Right cardiac atrium (tissue), 5 donors: ENCODE measurements around the gene CPLX1. TPM values are rescaled to one million over a fixed set of nuclear protein-coding genes. Genes with fewer than 3 reads are reported as not detected.
"Not testable (repeated sequence)": the region's sequence is repeated elsewhere in the genome, so short reads cannot be mapped to it uniquely, and the experiment has no call there.

Experiments used
- ATAC-seq, 2 donors: fragments of 200-7000 bp; cut with Tn5 transposase; one replicate each; pipeline versions ENCODE4 v1.8.0 to v1.9.1; 2020; ENCODE audit warnings: moderate library complexity in 2 of 2, mild to moderate bottlenecking in 1 of 2
- DNase-seq, 3 donors: peaks; one replicate each; pipeline ENCODE4 v3.0.0-alpha.2; 2020
- H3K27ac ChIP-seq: one replicate; pipeline ENCODE4 v1.5.1; 2013; ENCODE audit warnings: mild to moderate bottlenecking, low read length, control low read depth, moderate library complexity
- H3K27me3 ChIP-seq: one replicate; pipeline ENCODE4 v1.6.1; 2013; ENCODE audit not compliant: control insufficient read depth, insufficient read depth
- H3K4me1 ChIP-seq: one replicate; pipeline ENCODE4 v1.6.1; 2013; ENCODE audit warnings: low read length; ENCODE audit not compliant: control insufficient read depth, insufficient read depth
- H3K4me3 ChIP-seq: one replicate; pipeline ENCODE4 v1.5.1; 2013; ENCODE audit warnings: low read length, control low read depth
- H3K9me3 ChIP-seq: one replicate; pipeline ENCODE4 v1.6.1; 2013; ENCODE audit warnings: low read length; ENCODE audit not compliant: control insufficient read depth
- WGBS: extraction: QIAGEN DNeasy Blood & Tissue Kit; methylation state at CpG from one replicate; pipeline ENCODE4 v1.1.7; 2013; 5-methylcytosine and 5-hydroxymethylcytosine counted together
- intact Hi-C, 4 donors: fragments of 100-400 bp; cut with DNase I; formaldehyde crosslinking; loops; one replicate each; pipeline versions ENCODE4 v1.11.0 to v1.14.0; 2022 to 2023
- polyA plus RNA-seq: library from polyadenylated mRNA; stranded (reverse); fragments of 200-250 nt; gene quantifications from one replicate; pipeline ENCODE4 v1.2.3, GENCODE V29; 2013
- total RNA-seq, 4 donors: library from RNA; stranded (reverse); fragmentation: NEBNext Ultra II Directional; extraction: Animal tissue kit (Norgen Biotek cat#: 25700); gene quantifications; one replicate each; pipeline ENCODE4 v1.2.1, GENCODE V29; 2021
- donor health status: healthy with polysubstance abuse.
- donor health status: DM: no; HTN: yes; CAD: no.
- donor health status: DM: no; HTN: no; CAD: no.
- donor health status: DM: no; HTN: yes; CAD: no; lungs with severe emphysema.
- donor health status: DM: yes; HTN: yes; CAD: no.

The CPLX1 gene
- total and polyA plus RNA-seq, 5 donors, result 2.1 to 9.3 (median 5.4) TPM

DNA sequence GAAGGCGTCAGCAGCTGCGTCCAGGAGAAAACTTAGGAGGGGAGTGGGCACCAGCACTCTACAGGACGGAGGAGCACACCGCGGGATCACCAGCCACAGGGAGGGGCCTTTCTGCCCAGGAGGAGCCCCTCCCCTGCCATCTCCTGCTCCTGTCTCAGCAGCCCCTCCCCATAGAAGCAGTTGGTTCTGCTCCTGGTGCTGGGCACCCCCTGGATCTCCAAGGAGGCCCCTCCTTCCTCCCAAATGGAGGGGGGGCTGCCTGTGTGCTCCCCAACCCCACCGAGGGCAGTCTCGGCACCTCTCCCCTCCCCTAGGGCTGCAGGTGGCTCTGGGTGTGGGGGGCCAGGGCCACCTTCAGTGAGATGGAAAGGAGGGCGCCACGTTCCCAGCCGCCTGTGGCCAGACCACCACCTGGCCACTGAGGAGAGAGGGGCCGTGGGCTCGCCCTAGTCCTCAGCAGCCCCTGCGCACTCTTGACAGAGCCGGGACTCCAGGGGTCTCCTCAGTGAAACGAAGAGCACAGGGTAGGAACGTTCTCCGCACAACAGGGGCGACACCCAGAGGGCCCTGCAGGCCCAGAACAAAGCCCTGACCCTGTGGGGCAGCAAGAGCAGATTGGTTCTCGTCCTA lies 37.8 kb downstream of the CPLX1 start:
- no peaks in the 10 kb centered on the region for H3K27me3 ChIP-seq

DNA sequence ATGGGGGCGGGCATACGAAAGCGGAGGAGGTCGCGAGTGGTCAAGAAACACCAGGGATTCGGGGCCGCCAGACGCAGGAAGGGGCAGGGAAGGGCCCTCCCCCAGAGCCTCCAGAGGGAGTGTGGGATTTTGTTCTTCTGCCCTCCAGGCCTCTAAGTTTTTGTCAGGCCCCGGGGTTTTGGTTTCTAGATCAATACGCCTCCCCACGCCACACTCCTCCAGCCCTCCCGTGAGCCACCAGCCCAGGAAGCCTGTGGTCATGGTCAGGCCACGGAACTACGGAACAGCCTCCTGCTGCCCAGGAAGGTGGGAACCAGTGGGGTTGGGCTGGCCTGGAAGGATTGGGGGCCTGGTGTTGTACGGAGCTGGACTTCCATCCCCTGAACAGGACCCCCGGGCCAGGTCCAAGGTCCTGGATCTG lies 38.4 kb downstream of the CPLX1 start:
- H3K27me3 ChIP-seq, result no peaks in the 10 kb centered on the region
- WGBS, result 71% methylated on average over 16 of the region's 16 CpGs
- H3K27ac ChIP-seq, result no peak overlapping the region
- DNase-seq (no peak), ATAC-seq (no peak)
- no peaks in the 10 kb centered on the region for H3K4me1 ChIP-seq
- no peak overlapping the region for H3K4me3 ChIP-seq
- intact Hi-C loops, result no loop called here
- no peaks in the 10 kb centered on the region for H3K9me3 ChIP-seq

More for the DNA sequence above, 37.8 kb downstream of the CPLX1 start:
- Histone ChIP-seq H3K4me1 (no peaks in the 10 kb centered on the region), H3K4me3 (no peak overlapping the region), H3K27ac (no peak overlapping the region), H3K9me3 (no peaks in the 10 kb centered on the region)
- ATAC-seq (no peak), DNase-seq (no peak)
- WGBS, result 84% methylated on average over 19 of the region's 19 CpGs
- intact Hi-C loops, result no loop called here

DNA sequence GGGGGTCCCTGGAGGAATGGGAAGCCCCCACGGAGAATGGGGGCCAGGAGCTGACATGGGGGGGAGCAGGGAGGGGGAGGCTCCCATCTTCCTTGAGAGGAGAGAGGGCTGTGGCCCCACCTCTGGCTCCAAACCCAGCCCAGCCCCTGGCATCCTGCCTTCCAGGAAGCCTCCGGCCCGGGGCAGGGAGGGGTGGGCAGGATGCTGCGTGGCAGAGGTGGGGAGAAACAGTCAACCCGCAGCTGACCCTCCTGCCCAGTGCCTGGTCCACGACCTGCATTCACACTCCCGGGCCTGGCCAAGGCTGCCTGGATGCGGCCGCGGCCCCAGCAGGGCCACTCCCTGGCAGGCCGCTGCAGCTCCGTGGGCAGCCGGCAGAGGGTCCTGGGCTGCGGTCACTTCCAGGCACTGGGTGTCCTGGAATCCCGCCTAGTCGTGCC lies 39.0 kb downstream of the CPLX1 start:
- DNase-seq (peak in 1 of 3 donors; percentile 78), ATAC-seq (no peak)
- intact Hi-C loops, result no loop called here
- no peaks in the 10 kb centered on the region for H3K27me3 ChIP-seq
- no peaks in the 10 kb centered on the region for H3K9me3 ChIP-seq
- peak overlapping the region; percentile 34 for H3K4me3 ChIP-seq
- H3K27ac ChIP-seq, result no peak overlapping the region
- WGBS, result 25% methylated on average over 16 of the region's 16 CpGs
- no peaks in the 10 kb centered on the region for H3K4me1 ChIP-seq

DNA sequence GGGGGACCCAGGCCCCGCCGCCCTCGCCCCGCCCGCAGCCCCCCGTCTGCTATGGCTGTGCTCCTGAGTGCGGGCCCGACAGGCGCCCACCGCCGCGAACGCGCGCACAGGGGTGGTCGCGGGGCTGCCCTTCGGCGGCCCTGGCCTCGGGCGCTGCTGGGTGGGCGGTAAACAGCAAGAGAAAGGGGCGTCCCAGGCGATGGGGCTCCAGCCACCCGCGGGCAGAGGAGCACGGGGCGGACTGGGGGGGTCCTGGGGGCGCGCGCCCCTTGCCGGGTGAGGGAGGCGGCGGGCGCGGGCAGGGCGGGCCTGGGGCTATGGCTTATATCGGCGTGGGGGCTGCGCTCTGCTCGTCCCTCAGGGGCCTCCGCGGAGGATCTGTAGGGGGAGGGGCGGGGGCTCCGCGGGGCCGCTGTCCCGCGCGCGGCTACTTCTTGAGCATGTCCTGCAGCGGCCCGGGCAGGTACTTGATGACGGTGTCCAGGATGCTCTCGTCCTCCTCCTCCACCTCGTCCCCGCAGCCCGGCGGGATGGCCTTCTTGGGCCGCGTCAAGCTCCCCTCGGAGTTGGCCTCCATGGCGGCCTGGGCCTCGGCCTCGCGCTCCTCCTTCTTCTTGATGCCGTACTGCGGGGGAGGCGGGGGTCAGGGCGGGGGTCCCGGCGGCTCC lies 39.7 kb downstream of the CPLX1 start:
- H3K9me3 ChIP-seq, result no peaks in the 10 kb centered on the region
- no peak overlapping the region for H3K27ac ChIP-seq
- WGBS, result 2% methylated on average over 72 of the region's 72 CpGs
- no peaks in the 10 kb centered on the region for H3K4me1 ChIP-seq
- DNase-seq (peak in 1 of 3 donors; percentile 60), ATAC-seq (no peak)
- no peaks in the 10 kb centered on the region for H3K27me3 ChIP-seq
- H3K4me3 ChIP-seq, result peak overlapping the region; percentile 34
- intact Hi-C loops, result no loop called here

DNA sequence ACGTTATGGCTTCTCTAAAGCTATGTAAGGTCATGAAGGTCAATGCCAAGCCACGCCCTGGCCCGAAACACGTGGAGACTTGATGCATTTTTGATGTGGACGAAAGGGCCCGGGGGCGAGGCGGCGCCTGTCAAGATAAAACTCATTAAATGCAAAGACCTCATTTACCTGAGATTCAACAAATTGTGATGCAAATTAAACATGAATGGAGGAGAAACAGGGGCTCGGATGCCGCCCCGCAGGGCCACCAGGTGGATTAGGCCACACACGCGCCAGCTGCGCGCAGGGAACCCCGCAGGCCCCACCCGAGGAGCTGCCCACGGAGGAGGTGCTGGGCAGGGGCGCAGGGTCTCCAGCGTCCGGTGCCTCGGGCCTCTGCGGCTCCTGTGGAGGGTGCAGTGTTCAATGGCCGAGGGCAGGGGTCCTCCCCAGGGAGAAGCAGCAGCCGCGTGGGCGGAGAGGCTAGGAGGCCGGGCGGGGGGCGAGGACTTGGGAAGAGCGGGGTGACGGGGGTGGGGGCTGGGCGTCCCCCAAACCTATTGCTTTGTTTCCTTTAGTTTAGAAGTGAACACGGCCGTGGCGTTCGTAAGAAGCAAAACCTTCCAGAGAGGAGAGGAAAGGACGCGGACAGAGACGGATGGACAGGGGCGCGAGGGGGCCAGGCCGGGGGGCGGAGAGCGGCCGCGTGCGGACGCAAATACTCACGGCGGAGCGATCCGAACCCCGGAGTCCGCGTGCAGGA lies 40.4 kb downstream of the CPLX1 start:
- DNase-seq (peak in 1 of 3 donors; percentile 52), ATAC-seq (no peak)
- 13% methylated on average over 57 of the region's 57 CpGs for WGBS
- Histone ChIP-seq H3K27ac (no peak overlapping the region), H3K9me3 (no peaks in the 10 kb centered on the region), H3K27me3 (no peaks in the 10 kb centered on the region), H3K4me1 (no peaks in the 10 kb centered on the region), H3K4me3 (peak overlapping the region; percentile 34)
- intact Hi-C loops, result no loop called here

DNA sequence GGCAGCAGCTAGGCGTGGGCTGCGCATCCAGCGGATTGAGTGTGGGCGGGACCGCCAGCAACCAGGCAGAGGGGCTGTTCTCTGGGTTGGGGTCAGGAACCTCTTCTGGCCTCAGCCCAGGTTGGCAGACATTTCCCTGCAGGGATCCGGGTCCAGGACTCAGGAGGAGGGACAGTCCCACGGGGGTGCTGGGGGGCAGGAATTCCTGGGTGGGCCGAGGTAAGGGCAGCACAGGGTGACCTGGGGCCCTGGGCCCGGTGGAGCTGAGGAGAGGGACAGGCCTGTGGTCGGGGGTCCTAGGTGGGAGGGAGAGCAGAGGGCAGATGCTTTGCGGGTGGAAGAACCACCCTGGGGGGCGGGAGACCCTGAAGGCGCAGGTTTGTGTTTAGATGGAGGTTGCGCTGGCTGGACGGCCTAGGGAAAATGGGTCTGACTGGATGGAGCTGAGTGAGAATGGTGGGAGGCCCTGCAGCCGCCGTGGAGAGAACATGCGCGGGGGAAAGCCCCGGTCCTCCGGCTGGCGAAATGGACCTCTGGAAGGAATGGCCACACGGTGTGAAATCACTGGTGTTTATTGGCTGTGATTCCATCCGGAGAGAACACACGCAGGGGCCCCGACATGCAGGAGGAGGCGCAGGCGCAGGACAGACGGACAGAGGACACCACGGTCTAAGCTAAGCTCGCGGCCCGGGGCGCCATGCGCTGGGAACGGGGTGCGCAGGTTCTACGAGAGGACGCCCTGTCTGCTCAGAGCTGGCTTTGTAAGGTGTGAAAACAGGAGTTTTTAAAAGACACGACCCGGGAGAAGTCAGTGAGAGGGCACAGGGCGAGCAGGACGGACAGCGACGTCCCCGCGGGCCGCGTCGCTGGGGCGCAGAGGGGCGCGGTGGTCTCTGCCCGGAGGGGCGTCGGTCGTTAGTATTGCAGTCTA lies 41.3 kb downstream of the CPLX1 start:
- ATAC-seq (no peak), DNase-seq (no peak)
- H3K27ac ChIP-seq, result no peak overlapping the region
- H3K9me3 ChIP-seq, result no peaks in the 10 kb centered on the region
- peaks cover 4% of the 10 kb centered on the region for H3K4me1 ChIP-seq
- no peak overlapping the region for H3K4me3 ChIP-seq
- no peaks in the 10 kb centered on the region for H3K27me3 ChIP-seq
- intact Hi-C loops, result no loop called here
- WGBS, result 63% methylated on average over 57 of the region's 57 CpGs

DNA sequence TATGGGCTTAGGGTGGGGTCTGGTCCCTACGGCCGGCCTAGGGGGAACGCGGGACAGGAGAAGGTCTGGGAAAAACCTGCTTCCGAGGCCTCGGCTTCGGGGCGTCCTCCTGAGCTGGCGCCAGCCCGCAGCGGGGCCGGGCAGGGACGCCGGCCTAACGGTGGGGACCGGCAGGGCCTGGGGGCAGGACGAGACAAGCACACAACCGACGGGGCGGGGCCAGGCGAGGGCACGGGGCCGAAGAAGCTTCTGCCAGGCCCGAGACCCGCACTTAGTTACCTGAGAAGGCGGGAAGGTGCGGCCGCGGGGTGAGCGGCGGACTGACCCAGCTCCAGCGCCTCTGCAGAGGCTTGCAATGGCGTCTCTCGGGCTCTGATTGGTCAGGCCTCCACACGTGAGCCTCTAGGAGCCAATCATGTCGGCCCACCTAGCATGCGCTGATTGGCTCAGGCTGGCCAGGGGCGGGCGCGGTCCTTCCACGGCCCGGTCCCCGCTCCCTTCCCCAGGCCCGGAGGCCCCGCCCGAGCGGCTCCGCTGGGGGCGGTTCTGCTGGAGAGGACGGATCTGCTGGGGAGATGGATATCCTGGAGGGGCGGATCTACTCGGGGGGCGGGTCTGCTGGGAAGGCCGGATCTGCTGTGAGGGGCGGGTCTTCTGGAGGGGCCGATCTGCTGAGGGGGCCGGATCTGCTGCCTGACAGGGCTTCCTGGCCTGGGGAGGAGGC lies 44.3 kb downstream of the CPLX1 start:
- under 1% methylated on average over 57 of the region's 57 CpGs for WGBS
- ATAC-seq, result peak; percentile 97 to 98
- H3K4me1 ChIP-seq, result peaks cover 7% of the 10 kb centered on the region
- no peaks in the 10 kb centered on the region for H3K27me3 ChIP-seq
- DNase-seq, result peak; percentile 99 to 100 (median 100)
- H3K4me3 ChIP-seq, result peak overlapping the region; percentile 58
- no peaks in the 10 kb centered on the region for H3K9me3 ChIP-seq
- H3K27ac ChIP-seq, result peak overlapping the region; percentile 93
- intact Hi-C loops, result no loop called here

DNA sequence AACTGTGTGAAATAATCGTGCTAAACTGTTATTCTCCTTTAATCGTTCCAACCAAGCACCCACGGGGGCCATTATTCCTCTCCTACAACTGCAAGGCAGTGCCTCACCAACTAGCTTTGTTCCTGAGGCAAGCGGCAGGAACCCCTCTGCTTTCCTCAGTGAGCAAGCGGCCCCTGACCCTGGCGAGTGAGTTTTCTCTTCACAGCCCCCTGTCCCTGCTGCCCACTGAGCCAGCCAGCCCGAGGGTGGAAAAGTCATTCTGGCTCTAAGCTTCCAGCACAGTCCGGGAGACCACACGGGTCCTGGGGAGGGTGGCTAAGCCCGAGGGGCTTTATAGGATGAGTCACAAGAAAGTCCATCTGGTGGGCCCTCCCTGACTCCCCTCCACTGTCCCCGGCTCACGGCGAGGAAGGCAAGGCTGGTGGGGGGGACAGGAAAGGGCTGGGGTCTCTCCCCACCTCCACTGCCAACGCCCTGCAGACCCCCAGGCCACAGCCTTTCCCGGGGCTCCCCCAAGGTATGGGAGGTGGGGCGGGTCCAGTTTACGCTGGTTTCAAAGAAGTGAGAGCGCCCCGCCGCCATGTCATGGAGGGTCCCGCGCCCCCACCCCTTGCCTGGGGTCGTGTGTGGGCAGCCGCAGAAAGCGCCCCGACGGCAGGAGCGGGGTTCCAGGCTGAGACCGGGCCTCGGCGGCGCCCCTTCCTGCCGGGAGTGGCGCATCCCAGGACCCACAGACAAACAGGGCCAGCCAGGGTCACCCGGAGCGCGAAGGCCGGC lies 45.0 kb downstream of the CPLX1 start:
- DNase-seq (no peak), ATAC-seq (peak in 1 of 2 donors; percentile 8)
- Histone ChIP-seq H3K4me1 (peaks cover 7% of the 10 kb centered on the region), H3K9me3 (no peaks in the 10 kb centered on the region), H3K27me3 (no peaks in the 10 kb centered on the region), H3K27ac (peak overlapping the region; percentile 65), H3K4me3 (peak overlapping the region; percentile 58)
- intact Hi-C loops, result no loop called here
- 2% methylated on average over 38 of the region's 38 CpGs for WGBS

DNA sequence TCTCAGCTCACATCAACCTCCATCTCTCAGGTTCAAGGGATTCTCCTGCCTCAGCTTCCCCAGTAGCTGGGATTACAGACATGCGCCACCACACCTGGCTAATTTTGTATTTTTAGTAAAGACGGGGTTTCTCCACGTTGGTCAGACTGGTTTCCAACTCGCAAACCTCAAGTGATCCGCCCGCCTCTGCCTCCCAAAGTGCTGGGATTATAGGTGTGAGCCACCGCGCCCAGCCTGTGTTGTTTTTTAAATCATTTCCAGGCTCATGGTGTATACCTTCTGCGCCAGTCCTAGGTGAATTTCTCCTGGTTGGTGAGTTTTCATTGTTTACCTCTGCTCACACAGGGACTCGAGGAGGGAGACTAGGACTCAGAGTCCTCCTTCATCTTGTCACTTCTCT lies 45.7 kb downstream of the CPLX1 start:
- ATAC-seq, H3K27ac ChIP-seq, intact Hi-C loops, H3K27me3 ChIP-seq, H3K4me1 ChIP-seq, H3K9me3 ChIP-seq: not testable (repeated sequence)
- peak in 1 of 3 donors; percentile 13 for DNase-seq
- 83% methylated on average over 10 of the region's 10 CpGs for WGBS
- peak overlapping the region; percentile 58 for H3K4me3 ChIP-seq
